KG1 (cell line): ENCODE measurements around the gene BEND3.
"Not testable (repeated sequence)": the region's sequence is repeated elsewhere in the genome, so short reads cannot be mapped to it uniquely, and the experiment has no call there.

Experiments used
- DNase-seq: peaks from one replicate; lab custom pipeline; 2025; lab: John Stamatoyannopoulos, UW

BEND3 gene

DNA sequence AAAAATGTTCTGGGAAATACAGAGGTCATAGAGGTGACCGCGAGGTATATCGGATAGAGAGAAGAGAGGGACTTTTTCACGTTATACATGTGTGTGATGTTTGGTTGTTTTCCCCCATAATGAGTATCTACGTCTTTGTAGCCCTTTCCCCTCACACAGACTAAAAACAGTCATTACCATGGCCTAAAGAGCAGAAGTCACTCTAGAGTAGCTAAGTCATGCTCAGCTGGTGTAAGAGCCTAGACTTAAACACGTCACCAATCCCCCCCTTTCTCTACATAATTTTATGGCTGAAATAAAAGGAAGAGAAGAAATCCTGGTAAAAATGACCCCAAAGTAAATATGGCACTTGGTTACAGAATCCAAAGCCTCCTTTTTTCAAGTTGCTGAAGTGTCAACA is 6.0 kb upstream of the BEND3 start:
- no peak for DNase-seq

DNA sequence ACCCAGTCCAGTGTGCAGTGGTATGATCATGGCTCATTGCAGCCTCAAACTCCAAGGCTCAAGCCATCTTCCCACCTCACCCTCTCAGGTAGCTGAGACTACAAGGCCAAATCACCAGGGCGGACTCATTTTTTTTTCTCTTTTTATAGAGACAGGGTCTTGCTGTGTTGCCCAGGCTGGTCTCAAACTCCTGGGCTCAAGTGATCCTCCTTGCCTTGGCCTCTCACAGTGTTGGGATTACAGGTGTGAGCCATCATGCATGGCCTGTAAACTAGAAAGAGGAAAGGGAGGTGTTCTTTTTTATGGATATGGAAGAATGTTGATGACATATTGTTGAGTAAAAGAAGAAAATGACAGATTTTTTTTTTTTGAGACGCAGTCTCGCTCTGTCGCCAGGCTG is 5.1 kb upstream of the BEND3 start:
- DNase-seq: no peak

DNA sequence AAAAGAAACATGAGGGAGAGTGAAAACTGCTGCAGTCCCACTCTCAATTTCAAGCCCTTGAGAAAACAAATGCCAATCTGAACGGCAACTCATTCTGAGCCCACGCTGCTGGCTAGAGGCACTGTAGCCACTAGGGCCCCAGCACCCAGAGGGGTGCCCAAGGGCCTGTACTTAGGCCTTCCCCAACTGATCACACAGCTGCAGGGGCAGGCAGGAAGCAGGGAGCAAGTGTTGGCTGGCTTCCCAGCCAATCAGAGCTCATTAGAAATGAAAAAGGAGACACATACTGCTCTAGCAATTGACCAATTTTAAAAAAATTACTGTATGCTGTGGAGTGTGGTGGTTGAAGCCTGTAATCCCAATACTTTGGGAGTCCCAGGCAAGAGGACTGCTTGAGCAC is 3.7 kb upstream of the BEND3 start:
- DNase-seq: no peak

- not testable (repeated sequence) for DNase-seq
These were observed 3.2 kb upstream of the BEND3 start for GRCh38 chr6:107118540-107118939.

DNA sequence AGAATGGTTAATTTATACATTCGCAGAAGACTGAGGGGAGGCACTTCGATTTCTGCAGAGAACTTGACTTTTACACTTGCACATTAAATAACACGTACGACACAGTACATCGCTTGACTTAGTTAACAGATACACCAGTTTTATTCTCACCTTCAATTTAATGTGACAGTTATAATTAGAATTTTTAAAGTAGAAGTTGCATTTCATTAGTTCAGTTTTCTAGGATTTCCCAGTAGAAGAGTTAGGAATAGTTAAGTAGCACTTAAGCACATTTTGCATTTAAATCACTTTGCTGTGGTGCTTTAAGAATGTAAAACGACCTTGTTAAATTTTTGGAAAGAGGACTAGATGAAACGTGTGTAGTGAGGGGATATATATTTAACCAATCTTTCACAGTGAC is 1.6 kb upstream of the BEND3 start:
- DNase-seq: no peak

- no peak for DNase-seq
These were observed 1.1 kb upstream of the BEND3 start for GRCh38 chr6:107116328-107116892.

GRCh38 chr6:107115695-107116327 is 496 bp upstream of the BEND3 start:
- no peak for DNase-seq

- DNase-seq: peak; percentile 50
These were observed 946 bp downstream of the BEND3 start for GRCh38 chr6:107114213-107114925.

DNA sequence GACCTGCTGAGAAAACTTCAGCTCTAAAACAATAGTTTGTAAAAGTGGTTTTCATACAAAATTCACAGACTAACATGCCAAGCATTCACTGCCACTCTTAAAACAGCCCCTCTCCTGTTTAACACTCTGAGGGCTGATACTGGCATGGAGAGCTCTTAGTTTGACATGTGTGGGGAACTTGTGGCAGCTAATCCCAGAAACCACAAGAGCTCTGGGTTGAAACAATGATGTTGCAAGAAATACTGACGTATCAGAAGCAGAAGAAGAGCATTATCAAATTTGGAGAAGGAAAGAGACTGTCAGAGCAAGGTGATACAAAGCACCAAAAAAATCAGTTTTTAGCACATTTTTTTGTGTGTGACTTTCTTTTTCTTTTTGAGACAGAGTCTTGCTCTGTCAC is 5.1 kb downstream of the BEND3 start:
- DNase-seq: peak; percentile 13

DNA sequence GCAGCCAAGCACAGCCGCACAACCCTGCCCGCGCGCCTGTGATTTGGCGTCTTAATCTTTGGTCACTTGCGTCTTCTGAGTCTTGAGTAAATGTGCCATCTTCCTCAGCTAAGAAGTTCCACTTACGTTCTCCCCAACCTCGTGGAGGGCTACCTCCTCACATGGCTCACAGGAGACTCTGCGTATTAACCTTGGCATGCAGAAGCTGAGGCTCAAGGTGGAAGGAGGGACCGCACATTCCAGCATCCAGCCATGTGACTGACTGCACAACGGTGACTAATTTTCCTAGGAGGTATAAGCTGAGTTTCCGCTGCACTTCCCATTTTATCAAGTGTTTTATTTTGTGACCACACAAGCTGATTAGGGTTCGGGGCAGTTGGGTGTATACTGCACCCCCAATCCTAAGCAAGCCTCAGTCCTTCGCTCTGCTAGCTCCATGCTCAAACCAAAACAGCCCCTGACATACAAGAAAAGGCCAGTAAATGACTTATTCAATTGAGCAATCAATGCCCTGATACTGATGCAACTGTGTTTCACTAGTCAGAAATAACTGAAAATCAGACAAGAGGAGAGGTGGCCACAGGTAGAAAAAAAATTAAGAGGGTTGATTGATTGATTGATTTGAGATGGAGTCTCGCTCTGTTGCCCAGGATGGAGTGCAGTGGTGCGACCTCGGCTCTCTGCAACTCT is 7.0 kb downstream of the BEND3 start:
- no peak for DNase-seq

DNA sequence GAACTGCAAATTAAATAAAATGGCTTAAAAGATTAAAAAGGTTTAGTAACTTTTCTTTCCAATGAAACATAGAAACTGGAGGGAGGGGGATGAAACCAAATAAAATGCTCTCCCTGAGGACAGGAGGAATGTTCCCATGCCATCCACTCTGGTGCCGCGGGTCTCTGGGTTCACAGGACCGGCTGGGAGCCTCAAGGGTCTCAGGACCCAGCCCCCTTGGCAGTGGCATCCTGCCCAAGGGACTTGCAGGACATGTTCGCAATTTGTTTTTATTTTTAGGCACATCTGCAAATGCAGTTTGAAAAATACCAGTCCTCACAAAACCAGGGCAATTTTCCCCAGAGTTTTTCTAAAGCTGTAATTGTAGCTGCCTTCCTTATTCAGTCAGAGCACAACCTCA is 7.5 kb downstream of the BEND3 start:
- no peak for DNase-seq

- DNase-seq: no peak
These were observed 9.2 kb downstream of the BEND3 start for GRCh38 chr6:107106165-107106564.

- DNase-seq: no peak
These were observed 9.7 kb downstream of the BEND3 start for GRCh38 chr6:107105511-107106116.

DNA sequence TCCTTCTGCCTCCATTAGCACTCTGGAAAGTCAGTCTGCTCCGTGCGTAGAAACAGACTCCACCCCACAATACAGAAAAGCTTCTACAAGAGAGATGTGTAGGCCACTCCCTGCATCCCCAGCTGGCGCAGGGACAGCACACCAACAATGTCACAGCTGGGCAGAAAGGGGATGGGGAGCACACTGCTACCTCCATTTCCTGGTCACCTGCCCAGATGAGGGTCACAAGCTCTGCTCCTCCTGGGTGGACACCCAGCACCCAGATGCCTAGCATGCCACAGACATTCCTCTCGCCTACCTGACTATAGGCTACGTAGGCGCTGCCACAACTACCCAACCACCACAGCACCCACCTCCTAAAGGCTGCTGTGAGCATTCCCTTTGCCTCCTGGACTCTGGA is 12.2 kb downstream of the BEND3 start:
- DNase-seq: no peak

GRCh38 chr6:107102414-107102805 is 12.9 kb downstream of the BEND3 start:
- DNase-seq: no peak

DNA sequence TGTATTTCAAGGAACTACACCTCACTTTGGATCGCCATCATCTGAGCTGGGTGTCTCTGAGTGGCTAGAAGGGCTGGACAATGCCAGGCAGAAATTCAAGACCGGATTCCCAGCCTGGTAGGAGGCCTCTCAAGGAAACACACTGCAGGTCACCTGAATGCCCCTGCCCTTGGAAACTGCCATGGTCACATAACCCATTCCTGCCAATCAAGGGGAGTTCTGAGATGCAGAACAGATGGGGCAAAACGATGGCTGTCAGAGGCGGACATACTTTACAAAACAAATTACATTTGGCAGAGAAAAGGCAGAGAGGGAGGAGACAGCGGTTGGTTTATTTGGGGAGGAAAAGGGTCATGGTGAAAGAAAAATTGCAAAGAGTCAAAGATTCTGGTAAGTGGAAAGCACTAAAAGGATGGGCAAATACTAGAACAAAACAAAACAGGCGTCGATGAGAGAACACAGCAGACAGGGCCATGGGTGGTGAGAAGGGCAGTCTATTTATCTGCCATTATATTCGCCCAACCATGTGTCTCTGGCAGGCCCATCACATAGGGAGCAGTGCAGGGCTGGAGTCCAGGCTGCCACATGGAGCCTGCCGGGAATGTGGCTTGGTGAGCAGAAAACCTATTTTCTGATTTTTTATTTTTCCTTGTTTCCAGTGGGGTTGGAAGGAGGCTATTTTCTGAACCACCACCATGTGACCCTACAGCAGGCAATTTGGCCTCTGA is 13.5 kb downstream of the BEND3 start:
- no peak for DNase-seq

DNA sequence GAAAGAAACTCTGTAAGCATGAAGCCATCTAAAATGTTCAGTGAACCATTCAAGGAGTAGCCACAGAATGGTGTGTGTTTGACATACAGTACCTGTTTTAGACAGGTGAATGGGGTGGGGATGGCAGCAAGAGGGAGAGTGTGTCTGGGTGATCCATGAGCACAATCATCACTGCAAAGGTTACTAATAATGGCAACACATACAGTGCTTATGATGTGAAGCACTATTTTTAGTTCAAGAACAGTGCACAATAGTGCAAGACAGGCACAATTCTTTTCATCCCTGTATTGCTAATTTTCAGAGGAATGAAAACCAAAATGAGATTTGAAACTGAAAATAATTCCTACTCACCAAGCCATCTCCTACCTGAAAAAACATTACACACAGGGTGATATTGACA is 14.1 kb downstream of the BEND3 start:
- DNase-seq: no peak

DNA sequence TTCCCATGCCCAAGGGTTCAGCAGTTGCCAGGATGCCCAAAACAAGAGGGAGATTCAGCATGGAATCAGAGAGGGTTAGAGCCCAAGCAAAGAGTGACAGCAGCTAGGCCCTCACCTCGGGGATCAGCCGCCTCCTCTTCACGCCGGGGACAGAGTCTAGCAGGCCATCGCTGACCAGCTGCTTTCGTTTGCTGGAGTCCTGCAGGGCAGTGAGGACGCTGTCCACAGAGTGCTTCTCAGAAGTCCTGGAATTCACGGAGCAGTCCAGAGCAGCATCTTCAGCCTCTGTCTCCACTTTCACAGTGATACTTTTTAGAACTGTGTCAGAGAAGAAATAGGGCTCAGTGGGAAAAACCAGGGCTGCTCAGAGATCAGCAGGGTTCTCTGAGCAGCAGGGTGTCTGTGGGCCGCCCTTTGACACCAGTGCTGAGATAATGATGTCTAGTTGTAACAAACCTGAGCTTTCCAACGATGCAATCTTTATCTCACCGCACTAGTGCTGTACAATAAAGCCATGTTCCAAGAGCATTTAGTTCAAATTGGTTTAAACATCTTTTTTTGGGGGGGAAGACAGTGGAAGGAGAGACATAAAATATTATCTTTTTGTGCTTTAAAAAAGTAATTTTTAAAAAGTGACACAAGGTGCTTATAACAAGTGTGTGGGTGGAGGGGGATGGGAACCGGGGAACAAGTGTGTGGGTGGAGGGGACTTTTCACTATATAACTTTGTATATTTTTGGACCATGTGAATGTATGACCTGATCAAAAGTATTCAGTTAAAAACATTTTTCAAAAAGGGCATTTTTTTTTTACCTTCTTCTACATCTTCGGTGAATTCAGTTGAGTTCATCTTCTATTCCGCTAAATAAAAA is 16.6 kb downstream of the BEND3 start:
- DNase-seq: no peak

- DNase-seq: not testable (repeated sequence)
These were observed 30.9 kb downstream of the BEND3 start for GRCh38 chr6:107084459-107084858.

GRCh38 chr6:107083921-107084320 is 31.4 kb downstream of the BEND3 start:
- no peak for DNase-seq
